HepG2 (cell line): ENCODE measurements around the gene POLR1E. TPM values are rescaled to one million over a fixed set of nuclear protein-coding genes. Genes with fewer than 3 reads are reported as not detected.

Experiments used
- ATF7 ChIP-seq, 2 experiments: fragments of 450-650 bp in 1 of 2; sonication (generic) in 1 of 2; formaldehyde crosslinking in 1 of 2; IDR thresholded peaks; 2 replicates each; pipeline versions ENCODE4 v1.4.0 to v1.6.1; 2016 to 2020; ENCODE audit warnings: antibody characterized with exemption in 1 of 2, mild to moderate bottlenecking in 1 of 2, missing genetic modification reagents in 1 of 2
- CCDC6 ChIP-seq: sonication (generic); formaldehyde crosslinking; IDR thresholded peaks from 2 replicates; pipeline ENCODE4 v1.8.1; 2022; ENCODE audit warnings: mild to moderate bottlenecking, missing genetic modification reagents, moderate library complexity
- DNMT3B ChIP-seq: conservative IDR thresholded peaks from 2 replicates; pipeline ENCODE4 v1.6.1; 2016; ENCODE audit warnings: missing biosample characterization, control low read depth
- NFYB ChIP-seq: sonication (generic); formaldehyde crosslinking; IDR thresholded peaks from 2 replicates; pipeline ENCODE4 v1.4.0; 2020; ENCODE audit warnings: missing genetic modification reagents
- NFYC ChIP-seq: IDR thresholded peaks from 2 replicates; pipeline ENCODE4 v1.6.1; 2016; ENCODE audit warnings: missing genetic modification reagents, missing compliant biosample characterization
- RFX3 ChIP-seq: IDR thresholded peaks from 2 replicates; pipeline ENCODE4 v1.6.1; 2016; ENCODE audit warnings: missing biosample characterization, missing genetic modification reagents
- SETDB1 ChIP-seq: sonication (generic); formaldehyde crosslinking; IDR thresholded peaks from 2 replicates; pipeline ENCODE4 v1.5.1; 2020; ENCODE audit warnings: missing genetic modification reagents, mild to moderate bottlenecking, borderline replicate concordance
- SOX6 ChIP-seq, 2 experiments: fragments of 450-650 bp in 1 of 2; sonication (generic) in 1 of 2; formaldehyde crosslinking in 1 of 2; IDR thresholded peaks; 2 replicates each; pipeline versions ENCODE4 v1.4.0 to v1.6.1; 2017 to 2020; ENCODE audit warnings: antibody characterized with exemption in 1 of 2, mild to moderate bottlenecking in 1 of 2, missing genetic modification reagents in 1 of 2
- TAF1 ChIP-seq: sonication (generic); formaldehyde crosslinking; IDR thresholded peaks from 2 replicates; pipeline ENCODE4 v1.4.0; 2020; ENCODE audit warnings: missing genetic modification reagents
- TFDP2 ChIP-seq: sonication (generic); formaldehyde crosslinking; IDR thresholded peaks from 2 replicates; pipeline ENCODE4 v1.4.0; 2020; ENCODE audit warnings: missing genetic modification reagents
- ZNF124 ChIP-seq: sonication (generic); formaldehyde crosslinking; IDR thresholded peaks from 2 replicates; pipeline ENCODE4 v1.4.0; 2020; ENCODE audit warnings: missing genetic modification reagents
- ZNF280B ChIP-seq: sonication (generic); formaldehyde crosslinking; IDR thresholded peaks from 2 replicates; pipeline ENCODE4 v1.5.0; 2020; ENCODE audit warnings: missing genetic modification reagents, mild to moderate bottlenecking, borderline replicate concordance
- ZNF343 ChIP-seq: sonication (generic); formaldehyde crosslinking; IDR thresholded peaks from 2 replicates; pipeline ENCODE4 v1.4.0; 2020; ENCODE audit warnings: mild to moderate bottlenecking, missing genetic modification reagents
- ZNF674 ChIP-seq: sonication (generic); formaldehyde crosslinking; IDR thresholded peaks from 2 replicates; pipeline ENCODE4 v1.5.0; 2020; ENCODE audit warnings: low read depth, mild to moderate bottlenecking, missing genetic modification reagents
- ZSCAN21 ChIP-seq: sonication (generic); formaldehyde crosslinking; IDR thresholded peaks from 2 replicates; pipeline ENCODE4 v1.8.0; 2022; ENCODE audit warnings: mild to moderate bottlenecking, missing genetic modification reagents, moderate library complexity, borderline replicate concordance
- polyA plus RNA-seq, 8 experiments: library from polyadenylated mRNA; depleted of rRNA in 3 of 8; stranded (reverse) in 7 of 8; unstranded in 1 of 8; fragments of >200 nt; fragmentation: Illumina TruSeq in 4 of 8; extraction: Trizol in 4 of 8; gene quantifications; 2 replicates each; pipeline versions ENCODE4 v1.2.1 to v1.2.3, GENCODE V29; 2011 to 2016; ENCODE audit warnings: low read depth in 4 of 8, missing spikeins in 1 of 8, mixed read lengths in 1 of 8; ENCODE audit not compliant: insufficient read depth in 1 of 8
- total RNA-seq, 5 experiments: library from RNA; depleted of rRNA; stranded (reverse); fragments of >200 nt; fragmentation: Illumina TruSeq; extraction: Trizol; gene quantifications; 2 replicates each; pipeline ENCODE4 v1.2.3, GENCODE V29; 2016; ENCODE audit warnings: low read depth in 1 of 5
- TF ChIP-seq, protein P1 (sequence below): sonication (generic); formaldehyde crosslinking; IDR thresholded peaks from 2 replicates; pipeline ENCODE4 v1.4.0; 2020; ENCODE audit warnings: missing genetic modification reagents, borderline replicate concordance
- TF ChIP-seq, protein P2 (sequence below): IDR thresholded peaks from 2 replicates; pipeline ENCODE4 v1.6.1; 2012; ENCODE audit warnings: low read depth, low read length, improper control_type of control experiment
- TF ChIP-seq, protein P3 (sequence below): fragments of 450-650 bp; IDR thresholded peaks from 2 replicates; pipeline ENCODE4 v1.6.1; 2017

Gene POLR1E
- total and polyA plus RNA-seq, 2 of the 13 experiments (the other 11 are each of a cell fraction or from before 2014, with no cell fraction given) = 23.0 to 37.8 TPM

GRCh38 chr9:37465249-37466036 is 20.3 kb upstream of the POLR1E start, which contains the start of gene ZBTB5 (continued):
- TF ChIP-seq, protein P1, sequence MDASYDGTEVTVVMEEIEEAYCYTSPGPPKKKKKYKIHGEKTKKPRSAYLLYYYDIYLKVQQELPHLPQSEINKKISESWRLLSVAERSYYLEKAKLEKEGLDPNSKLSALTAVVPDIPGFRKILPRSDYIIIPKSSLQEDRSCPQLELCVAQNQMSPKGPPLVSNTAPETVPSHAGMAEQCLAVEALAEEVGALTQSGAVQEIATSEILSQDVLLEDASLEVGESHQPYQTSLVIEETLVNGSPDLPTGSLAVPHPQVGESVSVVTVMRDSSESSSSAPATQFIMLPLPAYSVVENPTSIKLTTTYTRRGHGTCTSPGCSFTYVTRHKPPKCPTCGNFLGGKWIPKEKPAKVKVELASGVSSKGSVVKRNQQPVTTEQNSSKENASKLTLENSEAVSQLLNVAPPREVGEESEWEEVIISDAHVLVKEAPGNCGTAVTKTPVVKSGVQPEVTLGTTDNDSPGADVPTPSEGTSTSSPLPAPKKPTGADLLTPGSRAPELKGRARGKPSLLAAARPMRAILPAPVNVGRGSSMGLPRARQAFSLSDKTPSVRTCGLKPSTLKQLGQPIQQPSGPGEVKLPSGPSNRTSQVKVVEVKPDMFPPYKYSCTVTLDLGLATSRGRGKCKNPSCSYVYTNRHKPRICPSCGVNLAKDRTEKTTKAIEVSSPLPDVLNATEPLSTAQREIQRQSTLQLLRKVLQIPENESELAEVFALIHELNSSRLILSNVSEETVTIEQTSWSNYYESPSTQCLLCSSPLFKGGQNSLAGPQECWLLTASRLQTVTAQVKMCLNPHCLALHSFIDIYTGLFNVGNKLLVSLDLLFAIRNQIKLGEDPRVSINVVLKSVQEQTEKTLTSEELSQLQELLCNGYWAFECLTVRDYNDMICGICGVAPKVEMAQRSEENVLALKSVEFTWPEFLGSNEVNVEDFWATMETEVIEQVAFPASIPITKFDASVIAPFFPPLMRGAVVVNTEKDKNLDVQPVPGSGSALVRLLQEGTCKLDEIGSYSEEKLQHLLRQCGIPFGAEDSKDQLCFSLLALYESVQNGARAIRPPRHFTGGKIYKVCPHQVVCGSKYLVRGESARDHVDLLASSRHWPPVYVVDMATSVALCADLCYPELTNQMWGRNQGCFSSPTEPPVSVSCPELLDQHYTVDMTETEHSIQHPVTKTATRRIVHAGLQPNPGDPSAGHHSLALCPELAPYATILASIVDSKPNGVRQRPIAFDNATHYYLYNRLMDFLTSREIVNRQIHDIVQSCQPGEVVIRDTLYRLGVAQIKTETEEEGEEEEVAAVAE (CRISPR knock-in tag) = peak; percentile 97
- TF ChIP-seq RFX3 (CRISPR knock-in tag) (no peak), NFYC (peak; percentile 94), ZNF124 (CRISPR knock-in tag) (0 out of 2 replicates have a peak, but pooled peaks have one; percentile 12), ZSCAN21 (CRISPR knock-in tag) (no peak), CCDC6 (0 out of 2 replicates have a peak, but pooled peaks have one; percentile 61), ZNF343 (CRISPR knock-in tag) (0 out of 2 replicates have a peak, but pooled peaks have one; percentile 11), TAF1 (CRISPR knock-in tag) (peak; percentile 6; the same call in 1 of the 2 replicates), ZNF674 (CRISPR knock-in tag) (no peak), TFDP2 (peak; percentile 74), SETDB1 (CRISPR knock-in tag) (no peak), ZNF280B (CRISPR knock-in tag) (no peak), SOX6 (IDR thresholded peaks at IDR 0.05) (no peak), SOX6 (CRISPR knock-in tag; IDR thresholded peaks at IDR 0.05) (peak; percentile 30; the same call in 1 of the 2 replicates), DNMT3B (CRISPR knock-in tag) (0 out of 2 replicates have a peak, but pooled peaks have one; percentile 28), NFYB (CRISPR knock-in tag) (peak; percentile 96), ATF7 (IDR thresholded peaks at IDR 0.05) (peak; percentile 96), ATF7 (CRISPR knock-in tag; IDR thresholded peaks at IDR 0.05) (peak; percentile 75; the same call in 1 of the 2 replicates)
- TF ChIP-seq, protein P2, sequence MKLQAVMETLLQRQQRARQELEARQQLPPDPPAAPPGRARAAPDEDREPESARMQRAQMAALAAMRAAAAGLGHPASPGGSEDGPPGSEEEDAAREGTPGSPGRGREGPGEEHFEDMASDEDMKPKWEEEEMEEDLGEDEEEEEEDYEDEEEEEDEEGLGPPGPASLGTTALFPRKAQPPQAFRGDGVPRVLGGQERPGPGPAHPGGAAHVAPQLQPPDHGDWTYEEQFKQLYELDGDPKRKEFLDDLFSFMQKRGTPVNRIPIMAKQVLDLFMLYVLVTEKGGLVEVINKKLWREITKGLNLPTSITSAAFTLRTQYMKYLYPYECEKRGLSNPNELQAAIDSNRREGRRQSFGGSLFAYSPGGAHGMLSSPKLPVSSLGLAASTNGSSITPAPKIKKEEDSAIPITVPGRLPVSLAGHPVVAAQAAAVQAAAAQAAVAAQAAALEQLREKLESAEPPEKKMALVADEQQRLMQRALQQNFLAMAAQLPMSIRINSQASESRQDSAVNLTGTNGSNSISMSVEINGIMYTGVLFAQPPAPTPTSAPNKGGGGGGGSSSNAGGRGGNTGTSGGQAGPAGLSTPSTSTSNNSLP = peak; percentile 49; the same call in 1 of the 2 replicates
- TF ChIP-seq, protein P3, sequence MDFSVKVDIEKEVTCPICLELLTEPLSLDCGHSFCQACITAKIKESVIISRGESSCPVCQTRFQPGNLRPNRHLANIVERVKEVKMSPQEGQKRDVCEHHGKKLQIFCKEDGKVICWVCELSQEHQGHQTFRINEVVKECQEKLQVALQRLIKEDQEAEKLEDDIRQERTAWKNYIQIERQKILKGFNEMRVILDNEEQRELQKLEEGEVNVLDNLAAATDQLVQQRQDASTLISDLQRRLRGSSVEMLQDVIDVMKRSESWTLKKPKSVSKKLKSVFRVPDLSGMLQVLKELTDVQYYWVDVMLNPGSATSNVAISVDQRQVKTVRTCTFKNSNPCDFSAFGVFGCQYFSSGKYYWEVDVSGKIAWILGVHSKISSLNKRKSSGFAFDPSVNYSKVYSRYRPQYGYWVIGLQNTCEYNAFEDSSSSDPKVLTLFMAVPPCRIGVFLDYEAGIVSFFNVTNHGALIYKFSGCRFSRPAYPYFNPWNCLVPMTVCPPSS = no peak
